ENCODE results near the gene MCAT. TPM values are rescaled to one million over a fixed set of nuclear protein-coding genes. Genes with fewer than 3 reads are reported as not detected.
A peak's percentile ranks its signal among the peaks of the same experiment; 100 is the strongest.

Gene MCAT
- total RNA-seq, 1 donor from 2014 or later: 24.0 TPM

GRCh38 chr22:43186272-43187170 lies 43.3 kb upstream of the MCAT start, which contains the start of gene TTLL12:
Gene TTLL12 (minus strand): TSS chr22:43187134. CDS start chr22:43187069, 65 bp downstream.
- peaks cover 2% of the 10 kb centered on the region for H3K27me3 Mint-ChIP-seq
- H3K36me3 Mint-ChIP-seq: peaks cover 7% of the 10 kb centered on the region
- DNase-seq (ENCODE audit: extremely low spot score, unreplicated experiment): no peak
- no peak for TF ChIP-seq CTCF (conservative IDR thresholded peaks at IDR 0.05)
- peak within 1 kb of the TSS; percentile 85 for H3K4me3 Mint-ChIP-seq
- H3K9me3 Mint-ChIP-seq: no peaks in the 10 kb centered on the region
- peaks cover 16% of the 10 kb centered on the region for H3K4me1 Mint-ChIP-seq (ENCODE audit: unreplicated experiment)
- peak within 1 kb of the TSS; percentile 95 for H3K27ac Mint-ChIP-seq

GRCh38 chr22:43185860-43186261 lies 42.7 kb upstream of the MCAT start:
- Mint-ChIP-seq H3K4me3 (peak overlapping the region; percentile 85), H3K9me3 (no peaks in the 10 kb centered on the region), H3K27me3 (no peaks in the 10 kb centered on the region), H3K4me1 (ENCODE audit: unreplicated experiment) (peaks cover 16% of the 10 kb centered on the region), H3K27ac (peak overlapping the region; percentile 43), H3K36me3 (peaks cover 7% of the 10 kb centered on the region)
- no peak for TF ChIP-seq CTCF (conservative IDR thresholded peaks at IDR 0.05)
- no peak for DNase-seq (ENCODE audit: extremely low spot score, unreplicated experiment)

GRCh38 chr22:43183496-43184277 lies 40.5 kb upstream of the MCAT start:
- H3K9me3 Mint-ChIP-seq: no peaks in the 10 kb centered on the region
- H3K27me3 Mint-ChIP-seq: no peaks in the 10 kb centered on the region
- H3K4me1 Mint-ChIP-seq (ENCODE audit: unreplicated experiment): peaks cover 10% of the 10 kb centered on the region
- peaks cover 9% of the 10 kb centered on the region for H3K36me3 Mint-ChIP-seq
- TF ChIP-seq CTCF (conservative IDR thresholded peaks at IDR 0.05): no peak
- peak overlapping the region; percentile 81 for H3K4me3 Mint-ChIP-seq
- peak overlapping the region; percentile 58 for H3K27ac Mint-ChIP-seq
- DNase-seq (ENCODE audit: extremely low spot score, unreplicated experiment): no peak

GRCh38 chr22:43182726-43183125 lies 39.5 kb upstream of the MCAT start:
- Mint-ChIP-seq H3K36me3 (peaks cover 11% of the 10 kb centered on the region), H3K27ac (no peak overlapping the region), H3K9me3 (no peaks in the 10 kb centered on the region), H3K27me3 (no peaks in the 10 kb centered on the region), H3K4me1 (ENCODE audit: unreplicated experiment) (peaks cover 10% of the 10 kb centered on the region), H3K4me3 (no peak overlapping the region)
- no peak for TF ChIP-seq CTCF (conservative IDR thresholded peaks at IDR 0.05)
- no peak for DNase-seq (ENCODE audit: extremely low spot score, unreplicated experiment)

- H3K9me3 Mint-ChIP-seq: no peaks in the 10 kb centered on the region
- DNase-seq (ENCODE audit: extremely low spot score, unreplicated experiment): no peak
- no peak for TF ChIP-seq CTCF (conservative IDR thresholded peaks at IDR 0.05)
- H3K36me3 Mint-ChIP-seq: peaks cover 11% of the 10 kb centered on the region
- H3K4me1 Mint-ChIP-seq (ENCODE audit: unreplicated experiment): peaks cover 10% of the 10 kb centered on the region
- no peak overlapping the region for H3K27ac Mint-ChIP-seq
- H3K27me3 Mint-ChIP-seq: no peaks in the 10 kb centered on the region
- H3K4me3 Mint-ChIP-seq: no peak overlapping the region
These were observed 38.9 kb upstream of the MCAT start for GRCh38 chr22:43182118-43182517.

Data from type B pancreatic cell (in vitro differentiated cells).